Large intestine (tissue), 3 donors: ENCODE results near the gene PCED1A. TPM values are rescaled to one million over a fixed set of nuclear protein-coding genes. Genes with fewer than 3 reads are reported as not detected.

ENCODE experiments used
- DNase-seq, 2 donors: peaks; one replicate each; pipeline versions ENCODE4 v3.0.0 to v3.0.0-alpha.2; 2013
- H3K27ac ChIP-seq: one replicate; pipeline ENCODE4 v1.5.1; 2013; ENCODE audit warnings: low read length
- H3K27me3 ChIP-seq: 2 replicates; pipeline ENCODE4 v1.6.1; 2013; ENCODE audit warnings: low read length; ENCODE audit not compliant: control insufficient read depth, insufficient read depth
- H3K36me3 ChIP-seq: 2 replicates; pipeline ENCODE4 v1.6.1; 2013; ENCODE audit warnings: low read length; ENCODE audit not compliant: control insufficient read depth, insufficient read depth
- H3K4me1 ChIP-seq: one replicate; pipeline ENCODE4 v1.6.1; 2013; ENCODE audit warnings: low read length; ENCODE audit not compliant: control insufficient read depth, insufficient read depth
- H3K4me3 ChIP-seq: one replicate; pipeline ENCODE4 v1.5.1; 2013; ENCODE audit warnings: low read length
- H3K9me3 ChIP-seq: one replicate; pipeline ENCODE4 v1.6.1; 2013; ENCODE audit warnings: mild to moderate bottlenecking, low read depth, low read length, moderate library complexity; ENCODE audit not compliant: control insufficient read depth
- WGBS: methylation state at CpG from one replicate; pipeline ENCODE4 v1.1.5; 2013; ENCODE audit warnings: low lambda C conversion rate; ENCODE audit not compliant: insufficient coverage; 5-methylcytosine and 5-hydroxymethylcytosine counted together
- polyA plus RNA-seq: library from polyadenylated mRNA; unstranded; fragments of 120-200 nt; gene quantifications from one replicate; pipeline ENCODE4 v1.2.1, GENCODE V29; 2013

The PCED1A gene
- polyA plus RNA-seq, 1 donor, result 43.4 TPM

GRCh38 chr20:2795451-2795850, 45.0 kb downstream of the PCED1A start:
- H3K4me3 ChIP-seq, result no peak overlapping the region
- no peaks in the 10 kb centered on the region for H3K9me3 ChIP-seq
- DNase-seq, result no peak
- peaks cover 6% of the 10 kb centered on the region for H3K36me3 ChIP-seq
- peaks cover 2% of the 10 kb centered on the region for H3K4me1 ChIP-seq
- no peak overlapping the region for H3K27ac ChIP-seq
- no CpG with 5 or more reads among the region's 24 CpGs for WGBS
- H3K27me3 ChIP-seq, result peaks cover 37% of the 10 kb centered on the region

- Histone ChIP-seq H3K27me3 (peaks cover 33% of the 10 kb centered on the region), H3K4me3 (no peak overlapping the region), H3K27ac (no peak overlapping the region), H3K9me3 (no peaks in the 10 kb centered on the region), H3K4me1 (peaks cover under 1% of the 10 kb centered on the region), H3K36me3 (peaks cover 6% of the 10 kb centered on the region)
- no CpG with 5 or more reads among the region's 11 CpGs for WGBS
- DNase-seq, result no peak
These were observed 45.5 kb downstream of the PCED1A start for GRCh38 chr20:2794866-2795447.

DNA sequence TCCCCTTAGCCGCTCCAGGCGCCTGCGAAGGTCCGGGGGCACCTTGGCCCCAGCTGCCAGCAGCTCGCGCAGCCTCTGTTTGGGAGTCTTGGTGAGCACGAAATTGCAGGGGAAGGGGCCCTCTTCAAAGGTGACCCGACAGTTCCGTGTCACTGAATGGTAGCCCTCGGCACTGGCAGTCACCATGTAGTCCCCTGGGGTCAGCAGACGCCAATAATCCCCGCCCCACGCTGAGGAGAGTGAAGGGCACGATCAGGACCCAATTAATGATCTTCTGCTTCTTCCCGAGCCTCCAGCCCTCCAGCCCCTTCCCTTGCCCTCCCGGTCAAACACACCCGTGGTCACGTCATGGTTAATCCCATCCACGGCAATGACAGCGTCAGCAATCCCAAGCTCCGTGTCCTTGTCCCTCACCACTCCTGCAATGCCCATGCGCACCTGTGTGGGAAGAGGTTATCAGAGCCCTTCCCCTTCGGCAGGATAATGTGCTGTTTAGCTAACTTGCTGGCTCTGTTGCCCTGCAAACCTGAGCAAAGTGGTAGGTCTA, 46.2 kb downstream of the PCED1A start:
- Histone ChIP-seq H3K27ac (no peak overlapping the region), H3K4me1 (no peaks in the 10 kb centered on the region), H3K27me3 (peaks cover 26% of the 10 kb centered on the region), H3K9me3 (no peaks in the 10 kb centered on the region), H3K4me3 (no peak overlapping the region), H3K36me3 (peaks cover 6% of the 10 kb centered on the region)
- DNase-seq, result no peak
- no CpG with 5 or more reads among the region's 23 CpGs for WGBS

DNA sequence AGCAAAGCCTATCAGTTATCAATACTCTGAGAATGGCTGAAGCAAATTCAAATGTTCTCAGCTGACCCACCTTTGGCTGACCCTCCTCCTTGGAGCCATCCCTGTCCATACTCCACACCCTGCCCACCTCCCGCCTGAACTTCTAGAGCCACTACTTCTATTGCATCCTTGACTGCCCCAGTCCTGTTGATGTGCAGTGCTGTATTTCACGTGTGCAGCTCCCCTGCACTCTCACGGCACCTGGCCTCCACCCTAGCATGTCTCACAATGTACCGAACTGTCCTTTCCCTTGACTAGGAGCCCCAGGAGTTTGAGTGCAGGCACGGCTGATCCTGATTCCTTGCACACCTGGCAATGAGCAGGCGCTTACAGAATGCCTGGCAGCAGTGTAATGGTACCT, 47.0 kb downstream of the PCED1A start:
- Histone ChIP-seq H3K36me3 (peaks cover 6% of the 10 kb centered on the region), H3K27me3 (peaks cover 18% of the 10 kb centered on the region), H3K4me3 (no peak overlapping the region), H3K4me1 (no peaks in the 10 kb centered on the region), H3K27ac (no peak overlapping the region), H3K9me3 (no peaks in the 10 kb centered on the region)
- DNase-seq, result no peak
- WGBS, result no CpG with 5 or more reads among the region's 6 CpGs

Other genes starting within 250 kb of the PCED1A start
- gene NOP56, start 188.0 kb downstream of the PCED1A start, polyA plus RNA-seq, result 208 TPM
- gene IDH3B, start 176.4 kb downstream of the PCED1A start, polyA plus RNA-seq, result 124 TPM
- 12.2 TPM for gene EBF4, start 147.9 kb downstream of the PCED1A start, polyA plus RNA-seq
- gene CPXM1, start 40.0 kb downstream of the PCED1A start, polyA plus RNA-seq, result 28.6 TPM
- not detected for gene C20orf141, start 25.7 kb downstream of the PCED1A start, polyA plus RNA-seq
- 0.01 TPM for gene TMEM239, start 24.3 kb downstream of the PCED1A start, polyA plus RNA-seq
- gene VPS16, start 90 bp upstream of the PCED1A start, polyA plus RNA-seq, result 33.5 TPM
- gene PTPRA, start 32.8 kb upstream of the PCED1A start, polyA plus RNA-seq, result 52.7 TPM
- gene GNRH2, start 203.0 kb upstream of the PCED1A start, polyA plus RNA-seq, result 1.2 TPM
- gene MRPS26, start 205.4 kb upstream of the PCED1A start, polyA plus RNA-seq, result 60.8 TPM
- 5.2 TPM for gene OXT, start 231.0 kb upstream of the PCED1A start, polyA plus RNA-seq
- gene AVP, start 244.1 kb upstream of the PCED1A start, polyA plus RNA-seq, result 0.49 TPM